ENCODE results near the gene CNPY3. TPM values are rescaled to one million over a fixed set of nuclear protein-coding genes. Genes with fewer than 3 reads are reported as not detected.

The CNPY3 gene
- total and polyA plus RNA-seq, 2 of the 13 experiments (the other 11 are each of a cell fraction or from before 2014, with no cell fraction given): 42.3 to 60.2 TPM

- TF ChIP-seq NFYC (CRISPR knock-in tag; IDR thresholded peaks at IDR 0.05): peak; percentile 11
- no peak for TF ChIP-seq PHB2 (IDR thresholded peaks at IDR 0.05; ENCODE audit: partially characterized antibody)
- TF ChIP-seq IKZF5 (CRISPR knock-in tag; IDR thresholded peaks at IDR 0.05): peak; percentile 89
- 0 out of 2 replicates have a peak, but pooled peaks have one; percentile 77 for TF ChIP-seq ZNF124 (CRISPR knock-in tag; IDR thresholded peaks at IDR 0.05)
- peak; percentile 84; the same call in 1 of the 2 replicates for TF ChIP-seq ARNT2 (CRISPR knock-in tag; IDR thresholded peaks at IDR 0.05; ENCODE audit: low read depth)
- peak; percentile 98 for TF ChIP-seq ZNF501 (CRISPR knock-in tag; IDR thresholded peaks at IDR 0.05)
- TF ChIP-seq ZBTB26 (CRISPR knock-in tag; IDR thresholded peaks at IDR 0.05; ENCODE audit: borderline replicate concordance): no peak
- TF ChIP-seq, protein P1, sequence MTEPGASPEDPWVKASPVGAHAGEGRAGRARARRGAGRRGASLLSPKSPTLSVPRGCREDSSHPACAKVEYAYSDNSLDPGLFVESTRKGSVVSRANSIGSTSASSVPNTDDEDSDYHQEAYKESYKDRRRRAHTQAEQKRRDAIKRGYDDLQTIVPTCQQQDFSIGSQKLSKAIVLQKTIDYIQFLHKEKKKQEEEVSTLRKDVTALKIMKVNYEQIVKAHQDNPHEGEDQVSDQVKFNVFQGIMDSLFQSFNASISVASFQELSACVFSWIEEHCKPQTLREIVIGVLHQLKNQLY (CRISPR knock-in tag; IDR thresholded peaks at IDR 0.05): no peak; the same call in 1 of the 2 replicates
- TF ChIP-seq ZNF720 (CRISPR knock-in tag; IDR thresholded peaks at IDR 0.05): no peak
- no peak; the same call in 1 of the 2 replicates for TF ChIP-seq RNF2 (conservative IDR thresholded peaks at IDR 0.05; ENCODE audit: low read depth)
- TF ChIP-seq ZMYM3 (CRISPR knock-in tag; IDR thresholded peaks at IDR 0.05): peak; percentile 84
- peak; percentile 35; the same call in 1 of the 2 replicates for TF ChIP-seq BCL6 (CRISPR knock-in tag; IDR thresholded peaks at IDR 0.05)
- TF ChIP-seq, protein P2, sequence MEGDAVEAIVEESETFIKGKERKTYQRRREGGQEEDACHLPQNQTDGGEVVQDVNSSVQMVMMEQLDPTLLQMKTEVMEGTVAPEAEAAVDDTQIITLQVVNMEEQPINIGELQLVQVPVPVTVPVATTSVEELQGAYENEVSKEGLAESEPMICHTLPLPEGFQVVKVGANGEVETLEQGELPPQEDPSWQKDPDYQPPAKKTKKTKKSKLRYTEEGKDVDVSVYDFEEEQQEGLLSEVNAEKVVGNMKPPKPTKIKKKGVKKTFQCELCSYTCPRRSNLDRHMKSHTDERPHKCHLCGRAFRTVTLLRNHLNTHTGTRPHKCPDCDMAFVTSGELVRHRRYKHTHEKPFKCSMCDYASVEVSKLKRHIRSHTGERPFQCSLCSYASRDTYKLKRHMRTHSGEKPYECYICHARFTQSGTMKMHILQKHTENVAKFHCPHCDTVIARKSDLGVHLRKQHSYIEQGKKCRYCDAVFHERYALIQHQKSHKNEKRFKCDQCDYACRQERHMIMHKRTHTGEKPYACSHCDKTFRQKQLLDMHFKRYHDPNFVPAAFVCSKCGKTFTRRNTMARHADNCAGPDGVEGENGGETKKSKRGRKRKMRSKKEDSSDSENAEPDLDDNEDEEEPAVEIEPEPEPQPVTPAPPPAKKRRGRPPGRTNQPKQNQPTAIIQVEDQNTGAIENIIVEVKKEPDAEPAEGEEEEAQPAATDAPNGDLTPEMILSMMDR (CRISPR knock-in tag; IDR thresholded peaks at IDR 0.05): 0 out of 2 replicates have a peak, but pooled peaks have one; percentile 36
- TF ChIP-seq RORA (CRISPR knock-in tag; IDR thresholded peaks at IDR 0.05): no peak
- no peak for TF ChIP-seq DDIT3 (CRISPR knock-in tag; IDR thresholded peaks at IDR 0.05)
- TF ChIP-seq ZZZ3 (CRISPR knock-in tag; IDR thresholded peaks at IDR 0.05; ENCODE audit: borderline replicate concordance): peak; percentile 76; the same call in 1 of the 2 replicates
- TF ChIP-seq HHEX (CRISPR knock-in tag; IDR thresholded peaks at IDR 0.05): no peak
- TF ChIP-seq HNRNPUL1 (IDR thresholded peaks at IDR 0.05; ENCODE audit: low read depth, low read length): peak; percentile 48; the same call in 1 of the 2 replicates
- TF ChIP-seq YY1 (IDR thresholded peaks at IDR 0.05; ENCODE audit: insufficient read depth, insufficient replicate concordance, low read depth, low read length): peak; percentile 63
- TF ChIP-seq ZNF557 (CRISPR knock-in tag; IDR thresholded peaks at IDR 0.05): peak; percentile 49; the same call in 1 of the 2 replicates
- peak; percentile 79; the same call in 1 of the 2 replicates for TF ChIP-seq ZNF326 (CRISPR knock-in tag; IDR thresholded peaks at IDR 0.05; ENCODE audit: borderline replicate concordance)
- TF ChIP-seq ZNF496 (CRISPR knock-in tag; IDR thresholded peaks at IDR 0.05; ENCODE audit: insufficient replicate concordance): no peak
- TF ChIP-seq ZNF782 (CRISPR knock-in tag; IDR thresholded peaks at IDR 0.05; ENCODE audit: borderline replicate concordance): peak; percentile 95; the same call in 1 of the 2 replicates
- 0 out of 2 replicates have a peak, but pooled peaks have one; percentile 12 for TF ChIP-seq NPAS2 (CRISPR knock-in tag; IDR thresholded peaks at IDR 0.05; ENCODE audit: borderline replicate concordance)
Measured at GRCh38 chr6:42890311-42891198, 38.7 kb upstream of the CNPY3 start (continued).
